Endodermal cell (in vitro differentiated cells): ENCODE data around the gene SLC2A5. TPM values are rescaled to one million over a fixed set of nuclear protein-coding genes. Genes with fewer than 3 reads are reported as not detected.

ENCODE experiments used
- DNase-seq: peaks from one replicate; pipeline ENCODE4 v3.0.0-alpha.2; 2017
- H3K27ac ChIP-seq: 2 replicates; pipeline ENCODE4 v1.5.1; 2013; ENCODE audit warnings: mild to moderate bottlenecking, low read depth, low read length, moderate library complexity
- H3K27me3 ChIP-seq: 2 replicates; pipeline ENCODE4 v1.6.1; 2013; ENCODE audit warnings: mild to moderate bottlenecking, low read length, moderate library complexity; ENCODE audit not compliant: insufficient read depth, control insufficient read depth, poor library complexity, severe bottlenecking
- H3K36me3 ChIP-seq: 2 replicates; pipeline ENCODE4 v1.7.0; 2013; ENCODE audit warnings: mild to moderate bottlenecking, low read length, moderate library complexity; ENCODE audit not compliant: control insufficient read depth, insufficient read depth
- H3K4me1 ChIP-seq: one replicate; pipeline ENCODE4 v1.7.0; 2013; ENCODE audit warnings: low read length; ENCODE audit not compliant: control insufficient read depth, insufficient read depth
- H3K4me3 ChIP-seq: 2 replicates; pipeline ENCODE4 v1.5.1; 2013; ENCODE audit warnings: mild to moderate bottlenecking, low read length, moderate library complexity
- H3K9ac ChIP-seq: 2 replicates; pipeline ENCODE4 v1.6.1; 2013; ENCODE audit warnings: mild to moderate bottlenecking, low read length, moderate library complexity; ENCODE audit not compliant: poor library complexity, severe bottlenecking; ENCODE audit errors: extremely low read depth
- H3K9me3 ChIP-seq: 2 replicates; pipeline ENCODE4 v1.6.1; 2013; ENCODE audit warnings: mild to moderate bottlenecking, low read length, moderate library complexity; ENCODE audit not compliant: control insufficient read depth
- H3K27ac Mint-ChIP-seq: 2 replicates; pipeline ENCODE4 v1.8.0; 2020; ENCODE audit warnings: mixed read lengths
- H3K27me3 Mint-ChIP-seq: 2 replicates; pipeline ENCODE4 v1.8.0; 2021; ENCODE audit warnings: mild to moderate bottlenecking, mixed read lengths; ENCODE audit not compliant: insufficient read depth
- H3K36me3 Mint-ChIP-seq: 2 replicates; pipeline ENCODE4 v1.8.0; 2020; ENCODE audit warnings: low read depth, mixed read lengths
- H3K4me1 Mint-ChIP-seq: 2 replicates; pipeline ENCODE4 v1.8.0; 2020; ENCODE audit warnings: mixed read lengths
- H3K4me3 Mint-ChIP-seq: 2 replicates; pipeline ENCODE4 v1.8.0; 2020; ENCODE audit warnings: mild to moderate bottlenecking, moderate library complexity, mixed read lengths
- H3K9me3 Mint-ChIP-seq: 2 replicates; pipeline ENCODE4 v1.8.0; 2020; ENCODE audit warnings: mild to moderate bottlenecking, mixed read lengths
- CTCF ChIP-seq: fragments of 200-600 bp; sonication (generic); conservative IDR thresholded peaks from 2 replicates; pipeline ENCODE4 v1.5.0; 2021; ENCODE audit warnings: antibody characterized with exemption, mild to moderate bottlenecking
- WGBS, 2 experiments: methylation state at CpG; one replicate each; pipeline versions ENCODE4 v1.1.5 to v1.1.7; 2013; ENCODE audit warnings: missing lambda C conversion rate in 2 of 2, mixed read lengths in 1 of 2; ENCODE audit not compliant: insufficient coverage in 1 of 2, insufficient read length in 1 of 2; 5-methylcytosine and 5-hydroxymethylcytosine counted together
- total RNA-seq, 2 donors: library from RNA; stranded (reverse); fragmentation: NEBNext Ultra II Directional in 1 of 2; extraction: Animal tissue kit (Norgen Biotek cat#: 25700) in 1 of 2; gene quantifications; 2 replicates in 1 of 2; 3 replicates in 1 of 2; pipeline ENCODE4 v1.2.1, GENCODE V29; 2021

SLC2A5 gene
- total RNA-seq, 2 donors from 2014 or later = not detected

GRCh38 chr1:9028921-9029705 is 40.3 kb downstream of the SLC2A5 start:
- no peak overlapping the region for H3K9ac ChIP-seq
- no peak overlapping the region for H3K4me3 ChIP-seq
- no peak for TF ChIP-seq CTCF
- DNase-seq = no peak
- H3K27ac ChIP-seq = no peak overlapping the region
- Mint-ChIP-seq H3K27ac (no peak overlapping the region), H3K4me1 (no peaks in the 10 kb centered on the region), H3K36me3 (peaks cover 2% of the 10 kb centered on the region), H3K27me3 (peaks cover 4% of the 10 kb centered on the region), H3K9me3 (peaks cover 30% of the 10 kb centered on the region), H3K4me3 (no peak overlapping the region)
- no peaks in the 10 kb centered on the region for H3K36me3 ChIP-seq
- H3K27me3 ChIP-seq = no peaks in the 10 kb centered on the region
- H3K4me1 ChIP-seq = no peaks in the 10 kb centered on the region
- peaks cover 18% of the 10 kb centered on the region for H3K9me3 ChIP-seq
- 94 to 95% methylated on average over 3 to 5 of the region's 5 CpGs for WGBS, 2 experiments

GRCh38 chr1:9027307-9027706 is 42.1 kb downstream of the SLC2A5 start:
- Histone ChIP-seq H3K4me1 (no peaks in the 10 kb centered on the region), H3K4me3 (no peak overlapping the region), H3K9ac (no peak overlapping the region), H3K27me3 (no peaks in the 10 kb centered on the region), H3K9me3 (peaks cover 18% of the 10 kb centered on the region), H3K36me3 (no peaks in the 10 kb centered on the region), H3K27ac (no peak overlapping the region)
- Mint-ChIP-seq H3K4me3 (no peak overlapping the region), H3K9me3 (peaks cover 25% of the 10 kb centered on the region), H3K4me1 (no peaks in the 10 kb centered on the region), H3K36me3 (peaks cover 2% of the 10 kb centered on the region), H3K27ac (no peak overlapping the region), H3K27me3 (peaks cover 4% of the 10 kb centered on the region)
- no peak for TF ChIP-seq CTCF
- WGBS, 2 experiments = 91 to 100% methylated on average over 1 to 4 of the region's 4 CpGs
- no peak for DNase-seq

DNA sequence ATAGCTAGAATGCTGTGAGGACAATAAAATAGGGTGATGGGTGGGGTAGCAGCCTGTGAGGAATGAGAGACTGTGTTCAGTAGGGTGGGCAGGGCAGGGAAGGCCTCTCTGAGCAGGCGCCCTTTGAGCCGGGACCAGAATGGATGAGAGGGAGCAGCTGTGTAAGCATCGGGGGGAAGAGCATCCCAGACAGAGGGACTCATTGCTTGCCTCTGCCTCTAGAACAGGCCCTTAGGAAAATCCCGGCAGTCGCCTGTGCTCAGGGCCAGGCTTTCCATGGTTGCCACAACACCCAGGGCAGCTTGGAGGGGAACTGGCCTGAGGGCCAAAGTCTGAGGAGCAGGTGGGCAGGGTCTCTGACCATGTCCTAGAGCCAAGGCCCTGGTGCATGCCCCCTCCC is 44.0 kb downstream of the SLC2A5 start:
- Histone ChIP-seq H3K9ac (no peak overlapping the region), H3K27ac (no peak overlapping the region), H3K9me3 (peaks cover 9% of the 10 kb centered on the region), H3K27me3 (no peaks in the 10 kb centered on the region), H3K36me3 (no peaks in the 10 kb centered on the region), H3K4me1 (no peaks in the 10 kb centered on the region), H3K4me3 (no peak overlapping the region)
- Mint-ChIP-seq H3K4me1 (no peaks in the 10 kb centered on the region), H3K27ac (no peak overlapping the region), H3K4me3 (no peak overlapping the region), H3K9me3 (peaks cover 11% of the 10 kb centered on the region), H3K27me3 (peaks cover 4% of the 10 kb centered on the region), H3K36me3 (no peaks in the 10 kb centered on the region)
- WGBS, 2 experiments = 91 to 100% methylated on average over 3 to 5 of the region's 5 CpGs
- no peak for DNase-seq
- no peak for TF ChIP-seq CTCF
